T-helper 22 cell (primary cell): ENCODE results near the gene NOS3.
A peak's percentile ranks its signal among the peaks of the same experiment; 100 is the strongest.

Source experiments
- DNase-seq: peaks from one replicate; pipeline ENCODE4 v3.0.0-alpha.2; 2020; ENCODE audit warnings: low read depth

NOS3 gene

DNA sequence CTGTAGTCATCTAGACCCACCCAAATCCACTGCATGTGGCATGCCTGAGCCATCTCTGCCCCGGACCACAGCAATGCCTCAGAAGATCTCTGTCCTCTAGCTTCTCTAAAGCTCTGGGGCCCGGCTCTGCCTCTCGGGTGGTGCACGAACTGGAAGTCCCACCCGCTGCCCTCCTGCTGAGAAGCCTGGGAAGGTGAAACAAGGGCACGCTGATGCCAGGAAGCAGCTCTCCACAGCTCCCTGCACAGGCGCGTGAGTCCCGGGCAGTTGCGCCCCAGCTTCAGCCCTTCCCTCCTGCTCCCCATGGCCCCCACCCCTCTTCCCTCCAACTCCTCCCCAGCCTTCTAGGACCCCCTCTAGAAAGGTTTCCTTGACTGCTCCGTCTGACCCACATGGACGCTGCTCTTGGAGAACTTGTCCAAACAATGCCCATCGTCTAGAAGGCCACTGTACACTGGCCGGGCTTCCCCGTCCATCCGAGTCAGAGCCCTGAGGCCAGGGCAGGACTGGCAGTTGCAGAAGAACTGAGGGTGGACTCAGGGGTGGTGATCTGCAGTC is 25.5 kb upstream of the NOS3 start:
- DNase-seq = no peak

DNA sequence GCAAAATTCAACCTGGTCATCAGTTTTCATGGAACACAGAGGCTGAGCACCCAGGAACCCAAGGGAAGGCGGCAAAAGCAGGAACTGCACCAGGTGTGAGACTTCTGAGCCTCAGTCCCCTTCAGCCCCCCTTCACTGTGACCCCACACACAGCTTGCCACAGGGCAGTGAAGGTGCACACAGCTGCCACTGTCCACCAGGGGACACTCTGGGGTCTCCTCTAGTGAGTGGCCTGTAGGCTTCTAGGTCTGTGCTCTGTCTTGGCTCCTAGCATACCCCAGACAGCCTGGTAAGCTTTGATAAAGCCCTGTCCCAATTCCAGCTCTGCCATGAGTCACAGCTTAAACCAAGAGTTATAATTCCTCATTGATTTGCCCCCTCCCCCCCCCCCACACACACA is 24.8 kb upstream of the NOS3 start:
- DNase-seq = no peak

DNA sequence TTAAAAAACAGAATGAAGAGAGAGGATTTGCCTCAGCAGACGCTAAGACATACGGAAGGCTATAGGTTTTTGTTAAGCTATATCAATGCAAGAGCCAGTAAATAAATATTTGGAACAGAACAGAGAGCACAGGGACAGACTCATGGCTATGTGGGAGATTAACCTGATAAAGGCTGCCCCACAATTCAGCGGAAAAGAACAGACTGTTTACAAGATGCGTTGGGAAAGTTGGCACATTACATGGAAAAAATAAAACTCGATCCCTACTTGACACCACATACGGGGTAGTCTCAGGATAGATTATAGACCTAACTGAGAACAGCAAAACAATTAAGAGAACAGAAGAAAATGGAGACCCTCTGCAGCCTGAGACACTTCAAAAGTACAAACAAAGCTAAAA is 23.5 kb upstream of the NOS3 start:
- DNase-seq = no peak

DNA sequence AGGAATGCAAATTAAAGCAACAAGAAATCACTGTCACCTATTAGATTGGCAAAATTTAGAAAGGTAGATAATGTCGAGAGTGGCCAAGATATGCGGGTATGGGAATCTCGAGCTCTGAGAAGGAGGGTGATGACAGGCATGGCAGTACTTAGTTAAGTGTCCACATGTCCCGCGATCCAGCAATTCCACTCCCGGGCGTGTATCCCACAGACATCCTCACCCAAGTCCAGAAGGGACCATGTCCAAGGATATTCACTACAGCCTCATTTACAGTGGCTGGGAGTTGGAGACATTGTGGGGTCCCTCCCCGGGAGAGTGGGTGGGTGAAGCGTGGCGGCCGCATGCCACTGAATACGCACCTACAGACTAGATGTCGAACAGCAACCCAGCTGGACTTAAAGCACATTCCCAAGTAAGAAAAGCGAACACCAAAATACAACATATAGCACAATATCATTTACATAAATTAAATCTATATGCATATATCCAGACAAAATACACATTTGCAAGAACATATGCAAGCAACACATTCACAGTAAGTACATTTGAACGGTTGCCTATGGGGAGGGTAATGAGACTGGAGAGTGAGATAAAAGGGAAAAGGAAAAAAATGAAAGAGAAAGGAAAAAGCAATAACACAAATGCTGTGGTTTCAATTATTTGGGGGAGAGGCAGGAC is 22.6 kb upstream of the NOS3 start:
- no peak for DNase-seq

DNA sequence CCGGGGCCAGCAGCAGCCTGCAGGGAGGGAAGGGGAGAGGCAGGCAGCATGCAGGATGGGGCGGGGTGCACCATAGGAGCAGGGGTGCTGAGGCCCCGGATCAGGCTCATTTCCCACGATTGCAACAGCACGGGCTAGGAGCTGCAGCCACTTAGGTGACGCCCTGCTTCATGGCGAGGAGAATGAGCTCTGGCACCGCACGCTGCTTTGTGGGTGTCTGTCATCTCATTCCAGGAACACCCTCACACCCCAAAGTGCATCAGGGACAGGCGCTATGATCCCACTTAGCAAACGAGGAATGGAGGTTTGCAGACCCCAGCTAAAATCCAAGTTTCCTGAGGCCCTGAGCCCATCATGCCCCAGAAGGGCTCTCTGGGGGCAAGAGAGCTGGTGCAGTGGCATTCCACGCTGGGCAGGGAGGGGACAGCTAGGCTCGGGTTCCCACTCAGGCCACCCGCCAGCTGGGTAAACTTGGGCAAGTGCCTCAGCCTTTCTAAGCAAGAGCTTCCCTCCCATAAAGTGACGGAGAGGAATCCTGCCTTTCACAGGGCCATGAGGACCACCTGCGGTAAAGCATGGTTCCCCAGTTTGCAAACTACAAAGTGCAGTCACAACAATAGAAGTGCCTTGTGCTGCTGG is 22.0 kb upstream of the NOS3 start:
- no peak for DNase-seq

DNA sequence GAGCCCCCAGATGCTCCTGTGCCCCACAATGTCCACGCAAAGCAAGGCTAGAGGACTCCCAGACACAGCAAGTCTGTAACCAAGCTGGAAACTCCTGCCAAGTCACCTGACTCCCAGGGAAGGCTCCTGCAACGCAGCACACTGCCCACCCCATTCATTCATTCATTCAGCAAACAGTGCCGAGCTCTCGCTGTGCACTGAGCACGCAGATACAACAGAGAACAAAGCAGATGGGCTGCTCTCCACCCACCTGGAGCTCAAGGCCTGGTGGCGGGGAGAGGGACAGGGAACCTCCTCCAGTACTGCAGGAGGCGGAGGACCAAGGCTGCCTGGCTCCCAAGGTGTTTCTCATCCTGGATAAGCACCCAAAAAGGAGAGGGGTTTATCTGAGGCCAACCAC is 21.3 kb upstream of the NOS3 start:
- no peak for DNase-seq

DNA sequence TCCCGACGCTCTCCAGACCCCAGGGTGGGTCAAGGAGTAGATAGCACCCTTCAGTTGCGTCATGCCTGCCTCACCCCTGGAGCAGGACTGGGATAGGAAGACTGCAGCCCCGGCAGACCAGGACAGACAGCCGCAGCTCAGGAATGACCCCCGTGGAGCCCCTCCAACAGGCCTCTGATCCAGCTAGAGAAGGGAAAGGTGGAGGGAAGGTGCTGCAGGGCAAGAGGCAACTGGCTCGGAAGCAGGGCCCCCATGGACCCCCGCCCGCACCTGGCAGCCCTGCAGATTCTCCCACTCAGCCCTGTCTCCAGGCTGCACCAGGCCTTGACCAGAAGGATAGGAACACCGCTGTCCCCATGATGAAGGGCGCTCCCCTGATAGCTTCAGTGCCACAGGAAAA is 20.4 kb upstream of the NOS3 start:
- no peak for DNase-seq

DNA sequence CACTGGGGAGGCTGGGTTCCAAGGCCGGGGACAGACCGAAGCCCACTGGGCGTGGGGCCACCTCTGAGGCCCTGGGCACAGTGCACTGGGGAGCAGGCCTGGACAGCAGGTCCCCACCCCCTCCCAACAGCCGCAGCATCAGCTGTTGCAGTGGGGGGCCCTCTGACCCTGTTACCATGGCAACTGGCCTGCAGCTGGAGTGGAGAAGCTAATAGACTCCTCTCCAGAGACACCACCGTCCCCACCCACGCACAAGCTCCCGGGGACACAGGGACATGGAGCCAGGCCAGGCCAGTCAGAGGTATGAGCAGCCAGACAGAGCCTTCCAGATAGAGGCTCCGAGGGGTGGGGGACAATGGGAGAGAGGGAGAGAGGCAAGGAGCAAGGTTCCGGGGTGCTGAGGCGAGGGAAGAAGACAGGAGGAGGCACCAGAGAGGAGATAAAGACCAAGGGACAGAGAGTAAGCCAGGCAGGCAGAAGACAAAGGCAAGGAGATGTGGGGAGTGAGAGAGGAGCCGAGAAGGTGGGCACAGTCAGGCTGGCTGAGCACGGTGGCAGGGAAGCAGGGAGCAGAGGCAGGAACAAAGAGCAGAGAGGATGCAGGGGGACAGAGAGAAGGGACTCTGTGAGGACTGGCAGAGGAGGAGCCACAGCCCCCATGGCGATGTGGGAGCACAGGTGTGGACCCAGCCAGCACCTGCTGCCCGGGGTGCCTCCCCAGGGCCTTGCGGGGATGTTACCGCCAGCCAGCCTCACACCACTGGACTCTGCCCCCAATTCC is 19.4 kb upstream of the NOS3 start:
- no peak for DNase-seq

DNA sequence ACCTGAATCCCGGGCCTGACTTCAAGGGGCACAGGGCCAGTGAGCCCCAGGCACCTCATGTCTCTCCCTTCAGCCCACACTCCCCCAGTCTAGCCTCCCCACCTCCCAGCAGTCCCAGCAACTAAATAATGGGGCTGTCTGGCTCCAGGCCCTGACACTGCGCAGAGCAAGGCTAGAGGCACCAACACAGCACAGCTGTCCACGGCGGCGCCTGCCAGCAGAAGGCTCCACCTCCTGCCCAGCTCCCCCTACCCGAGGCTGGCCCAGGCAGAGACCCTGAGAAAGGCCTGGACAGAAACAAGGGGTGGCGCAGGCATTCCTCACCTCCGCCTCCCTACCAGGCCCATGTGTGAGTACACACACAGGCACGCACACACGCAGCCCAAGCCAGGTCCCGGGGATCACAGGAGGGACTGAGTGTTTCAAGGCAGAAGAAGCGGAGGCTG is 18.8 kb upstream of the NOS3 start:
- no peak for DNase-seq

DNA sequence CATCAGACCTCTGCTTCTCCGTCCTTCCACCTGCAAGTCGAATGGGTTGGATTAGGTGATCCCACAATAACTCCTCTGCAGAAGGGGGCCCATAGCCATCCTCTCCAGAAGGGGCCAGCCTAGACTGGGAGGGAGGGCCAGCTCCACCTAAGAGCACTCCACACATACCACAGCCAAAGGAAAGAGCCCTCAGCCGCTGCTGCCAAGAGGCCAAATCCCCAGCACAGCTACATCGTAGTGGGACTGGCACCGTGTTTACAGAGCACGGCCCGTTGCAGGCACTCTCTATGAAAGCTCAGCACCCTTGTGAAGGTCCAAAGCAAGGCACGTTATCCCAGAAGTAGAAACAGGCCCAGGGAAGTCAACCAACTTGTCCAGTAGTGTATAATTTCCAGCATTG is 18.1 kb upstream of the NOS3 start:
- no peak for DNase-seq

DNA sequence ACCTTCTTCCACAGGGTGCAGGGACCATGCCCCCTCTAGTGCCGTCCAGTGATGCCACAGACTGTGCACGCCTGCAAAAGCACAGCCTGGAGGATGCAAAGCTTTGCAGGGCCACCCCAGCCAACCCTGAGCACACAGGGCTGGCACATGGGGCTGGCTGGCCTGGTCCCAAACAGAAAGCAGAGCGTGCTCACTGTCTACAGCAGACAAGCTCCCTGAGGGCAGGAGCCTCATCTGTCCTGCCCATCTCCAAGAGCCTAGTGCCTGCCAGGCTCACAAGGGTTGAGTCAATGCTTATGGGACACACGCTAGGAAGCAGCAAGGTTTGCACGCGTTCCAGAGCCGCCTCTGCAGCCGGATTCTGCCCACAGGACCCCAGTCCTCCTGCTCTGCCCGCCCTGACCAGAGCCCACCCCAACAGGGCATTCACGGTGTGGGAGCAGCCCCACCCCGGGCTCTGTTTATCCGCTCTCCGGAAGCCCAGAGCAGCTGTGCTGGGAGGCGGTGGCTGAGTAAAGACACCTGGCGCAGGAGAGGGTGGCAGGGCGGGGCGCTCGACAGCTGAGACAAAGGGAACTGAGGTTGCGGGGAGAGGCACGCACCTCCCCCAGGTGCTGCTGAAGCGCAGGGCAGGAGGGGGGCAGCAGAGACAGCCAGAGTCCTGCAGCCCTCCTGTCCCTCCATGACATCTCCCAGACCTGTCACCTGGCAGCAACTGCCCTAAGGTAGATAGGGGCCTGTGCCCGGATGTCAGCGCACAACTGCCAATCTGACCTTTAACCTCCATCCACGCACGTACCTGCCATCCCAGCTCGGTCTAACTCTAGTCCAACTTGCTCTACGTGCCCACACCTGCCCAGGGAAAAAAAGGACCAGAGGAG is 17.0 kb upstream of the NOS3 start:
- DNase-seq = peak; percentile 10

DNA sequence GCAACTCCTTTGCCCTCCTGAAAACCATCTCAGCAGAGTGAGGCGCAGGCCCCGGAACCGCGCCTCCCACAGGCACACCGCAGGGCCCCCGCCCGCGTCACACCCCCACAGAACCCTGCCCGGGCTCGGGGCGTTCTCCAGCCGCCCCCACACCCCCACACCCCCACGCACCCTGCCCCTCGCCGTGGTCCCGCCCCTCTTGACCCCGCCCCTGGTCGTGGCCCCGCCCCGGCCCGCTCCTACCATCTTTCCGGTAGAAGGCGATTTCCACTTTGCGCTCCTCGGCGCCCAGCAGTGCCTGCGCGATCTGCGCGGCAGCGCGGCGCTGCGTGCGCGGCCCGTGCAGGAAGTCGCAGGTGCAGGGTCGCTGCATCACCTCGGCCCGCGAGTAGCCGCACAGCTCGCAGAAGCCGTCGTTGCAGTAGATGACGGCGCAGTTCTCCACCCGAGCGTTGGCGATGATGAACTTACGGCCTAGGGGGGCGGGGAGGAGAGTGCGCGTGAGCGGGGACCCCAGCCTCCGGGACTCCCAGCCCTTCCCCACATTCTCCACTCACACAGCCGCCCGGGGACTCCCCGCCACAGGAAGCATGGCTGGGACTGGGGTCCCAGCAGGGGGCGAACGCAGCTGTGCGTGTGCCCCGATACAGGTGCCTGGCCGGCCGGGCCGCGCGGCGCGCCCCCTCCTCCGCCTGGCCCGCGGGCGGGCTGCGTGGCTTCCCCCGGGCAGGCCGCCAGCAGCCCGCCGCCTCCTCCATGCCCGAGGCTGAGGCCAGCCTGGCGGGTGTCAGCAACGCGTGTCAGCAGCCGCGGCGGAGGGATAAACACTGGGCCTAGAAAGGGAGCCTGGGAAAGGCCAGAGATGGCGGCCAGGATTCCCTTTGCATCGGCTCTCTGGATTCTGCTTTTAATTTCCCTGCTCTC is 16.1 kb upstream of the NOS3 start:
- DNase-seq = peak; percentile 74

DNA sequence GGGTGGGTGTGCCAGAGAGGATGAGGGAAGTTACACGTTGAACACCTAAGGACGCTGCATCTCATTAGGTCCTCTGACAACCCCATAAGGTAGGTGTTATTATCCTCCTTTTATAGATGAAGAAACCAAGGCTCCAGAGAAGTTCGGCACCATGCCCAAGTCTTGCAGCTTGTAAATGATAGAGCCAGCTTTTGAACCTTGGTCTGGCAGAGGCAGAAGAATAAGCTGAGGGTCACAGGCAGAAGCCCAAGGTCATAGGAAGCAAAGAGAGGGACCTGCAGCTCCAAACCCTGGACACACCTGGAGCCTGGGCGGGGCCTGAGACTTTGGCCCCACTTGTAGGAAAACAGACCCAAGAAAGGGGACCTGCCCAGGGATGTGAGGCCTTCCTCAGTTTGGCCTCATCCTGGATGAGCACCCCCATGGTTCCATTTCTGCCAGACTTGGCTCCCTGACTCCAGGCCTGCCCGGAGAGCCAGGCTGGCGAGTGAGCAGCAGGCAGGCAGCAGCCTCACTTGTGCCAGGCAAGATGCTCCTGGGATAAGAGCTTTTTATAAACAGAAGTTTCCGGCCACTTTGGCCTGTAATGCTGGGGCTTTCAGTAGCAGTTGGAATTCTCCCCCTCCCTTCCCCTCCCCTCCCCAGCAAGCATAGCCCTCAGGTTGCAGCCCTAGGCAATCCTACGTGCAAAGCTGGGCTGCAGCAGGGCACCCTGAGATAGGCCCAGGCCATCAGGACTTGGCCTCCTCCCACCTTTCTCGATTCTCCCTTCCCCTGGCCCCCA is 15.1 kb upstream of the NOS3 start:
- DNase-seq = no peak

DNA sequence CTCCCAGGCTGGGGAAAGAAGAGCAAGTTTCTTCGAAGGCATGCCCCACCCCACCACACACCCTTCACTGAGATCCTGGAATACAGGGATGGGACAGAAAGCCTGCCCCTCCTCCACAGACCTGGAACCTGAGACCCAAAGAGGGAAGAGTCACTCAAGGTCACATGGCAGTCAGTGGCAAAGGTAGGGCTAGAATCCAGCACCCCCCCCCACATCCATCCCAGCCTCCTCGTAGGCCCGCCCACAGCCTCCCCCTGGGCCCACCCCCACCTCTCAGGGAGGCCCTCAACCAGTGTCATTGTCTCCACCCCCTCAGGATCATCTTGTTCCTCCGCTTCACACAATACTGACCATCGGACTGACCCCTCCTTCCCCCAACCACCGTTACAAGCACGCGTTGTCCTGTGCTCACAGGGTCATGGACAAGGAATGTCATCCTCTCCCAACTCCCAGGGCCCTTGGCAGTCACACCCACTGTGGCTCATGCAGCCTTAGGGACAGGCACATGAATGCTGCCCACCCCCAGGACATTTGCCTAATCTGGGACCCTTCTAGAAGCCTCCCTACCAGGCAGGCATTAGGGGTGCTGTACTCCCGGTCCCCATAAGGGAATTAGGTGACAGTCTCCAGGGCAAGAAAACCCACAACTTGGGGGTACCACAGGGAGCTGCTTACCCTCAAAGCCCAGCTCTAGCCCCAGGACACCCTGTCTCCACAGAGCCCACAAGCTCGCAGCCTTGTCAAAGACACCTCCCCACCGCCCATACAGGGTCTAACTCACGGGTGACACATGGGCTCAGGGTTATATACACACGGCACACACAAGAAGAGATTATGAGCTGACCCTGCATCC is 14.1 kb upstream of the NOS3 start:
- no peak for DNase-seq

DNA sequence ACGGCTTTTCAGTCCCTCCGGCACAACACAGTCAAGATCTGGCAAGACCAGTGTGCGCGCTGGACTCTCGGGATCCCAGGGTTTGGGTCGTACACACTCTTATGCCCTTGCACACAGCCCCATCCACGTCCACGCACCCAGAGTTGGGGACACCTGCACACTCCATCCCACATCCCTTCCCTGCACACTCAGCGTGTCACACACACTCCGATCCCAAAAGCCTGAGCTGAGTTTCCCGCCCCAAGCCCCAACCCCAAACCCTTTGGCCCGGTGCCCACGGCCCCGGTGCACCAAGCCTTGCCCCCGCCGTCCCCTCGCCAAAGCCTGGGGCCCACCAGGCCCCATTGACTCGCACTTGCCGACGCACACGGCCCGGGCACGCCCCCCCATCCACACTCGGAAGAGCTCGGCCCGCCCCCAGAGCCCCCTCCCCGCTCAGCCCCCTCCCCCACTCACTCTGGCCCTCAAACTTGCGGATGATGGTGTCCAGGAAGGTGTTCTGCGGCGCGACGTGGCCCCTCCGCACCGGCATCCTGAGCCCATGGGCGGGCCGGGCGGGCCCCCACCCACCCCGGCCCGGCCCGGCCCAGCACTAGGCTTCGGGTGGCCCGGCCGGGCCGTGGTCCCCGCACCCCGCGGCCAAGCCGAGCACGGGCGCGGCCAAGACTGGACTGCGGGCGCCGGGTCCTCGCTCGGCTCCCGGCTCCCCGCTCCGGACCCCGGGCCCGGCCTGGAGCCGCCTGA is 13.3 kb upstream of the NOS3 start:
- no peak for DNase-seq

DNA sequence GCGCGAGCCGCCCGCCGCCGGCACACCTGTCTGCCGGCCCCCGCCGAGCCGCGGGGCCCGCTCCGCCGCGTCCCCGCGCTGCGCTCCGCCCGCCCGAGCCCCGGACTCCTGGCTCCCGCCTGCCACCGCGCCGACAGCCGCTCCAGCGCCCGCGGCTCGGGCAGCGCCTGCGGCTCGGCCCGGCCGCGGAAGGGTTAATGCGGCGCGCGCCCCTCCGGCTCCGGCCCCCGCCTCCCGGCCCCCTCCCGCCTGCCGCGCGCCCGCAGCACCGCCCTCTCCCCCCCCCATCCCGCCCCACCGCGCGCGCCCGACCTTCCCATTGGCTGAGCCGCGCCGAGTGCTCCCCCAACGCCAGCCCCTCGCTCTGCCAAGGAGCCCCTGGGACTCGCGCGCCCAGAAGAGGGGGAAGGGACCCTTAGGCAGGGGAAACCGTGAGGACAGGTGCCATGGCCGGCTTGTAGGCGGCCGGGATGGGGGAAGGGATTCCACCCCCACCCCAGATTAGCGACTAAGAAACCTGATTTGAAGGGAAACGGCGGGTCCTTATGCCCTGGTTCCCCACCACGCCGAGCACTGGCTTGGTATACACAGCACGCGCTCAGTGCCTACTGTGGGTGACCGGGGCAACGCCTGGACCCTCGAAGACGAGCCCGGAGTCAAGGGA is 12.6 kb upstream of the NOS3 start, which contains the start of gene KCNH2:
KCNH2 (minus strand) TSS at position 196 of the 664 bp plus-strand sequence. CDS start 408 bp downstream, outside the sequence.
- peak; percentile 21 for DNase-seq

DNA sequence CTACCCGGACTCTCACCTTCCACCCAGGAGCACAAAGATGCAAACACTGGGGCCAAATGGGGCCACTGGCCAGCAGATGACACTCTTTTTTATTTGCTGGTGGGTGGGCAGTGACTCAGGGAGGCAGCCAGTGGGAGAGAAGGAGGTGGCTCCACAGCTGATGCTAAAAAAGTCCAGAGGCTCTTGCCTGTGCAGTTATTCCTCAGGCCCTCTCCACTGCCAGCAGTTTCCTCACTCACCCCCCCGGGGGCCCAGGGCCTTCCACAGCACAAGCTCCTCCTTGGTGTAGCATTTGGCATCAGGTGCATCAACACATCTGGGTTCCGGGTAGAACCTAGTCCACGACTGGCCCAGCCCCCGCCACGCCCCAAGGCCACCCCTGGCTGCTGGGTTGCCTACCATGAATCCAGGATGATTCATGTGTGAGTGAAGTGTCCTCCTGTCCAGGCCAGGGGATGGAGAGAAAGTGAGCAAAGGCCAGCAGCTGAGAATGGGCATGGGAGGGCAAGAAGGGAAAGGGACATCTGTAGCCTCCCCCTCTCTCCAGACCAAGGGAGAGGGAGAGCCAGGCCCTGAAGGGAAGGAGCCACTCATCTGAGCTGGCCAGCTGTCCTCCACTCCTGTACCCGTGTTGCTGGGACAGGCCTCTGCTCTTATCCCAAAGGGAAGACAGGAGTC is 11.0 kb upstream of the NOS3 start:
- no peak for DNase-seq
